Activated T-helper 2 cell treated with anti-CD3 and anti-CD28 coated beads, Interferon-gamma antibody, Interleukin-2, Interleukin-4, amounts not matched to agents 10 μg/mL and 5 μg/mL and 100 μg/mL, durations not matched to agents 14 hours and 24 hours and 36 hours (primary cell): ENCODE data around the gene CCDC183. TPM values are rescaled to one million over a fixed set of nuclear protein-coding genes. Genes with fewer than 3 reads are reported as not detected.

Source experiments
- DNase-seq: peaks from one replicate; pipeline ENCODE4 v3.0.0; 2021; ENCODE audit warnings: low spot score
- H3K27ac Mint-ChIP-seq: one replicate; pipeline ENCODE4 v1.8.0; 2021; ENCODE audit warnings: mixed read lengths
- H3K27me3 Mint-ChIP-seq: one replicate; pipeline ENCODE4 v1.8.0; 2021; ENCODE audit warnings: low read depth, mixed read lengths
- H3K36me3 Mint-ChIP-seq: one replicate; pipeline ENCODE4 v1.8.0; 2021; ENCODE audit warnings: low read depth, mixed read lengths
- H3K4me1 Mint-ChIP-seq: one replicate; pipeline ENCODE4 v1.8.0; 2021; ENCODE audit warnings: low read depth, mixed read lengths
- H3K4me3 Mint-ChIP-seq: one replicate; pipeline ENCODE4 v1.8.0; 2021; ENCODE audit warnings: low read depth, mild to moderate bottlenecking, moderate library complexity, mixed read lengths
- H3K9me3 Mint-ChIP-seq: one replicate; pipeline ENCODE4 v1.8.0; 2021; ENCODE audit warnings: mixed read lengths
- intact Hi-C: fragments of 100-400 bp; cut with micrococcal nuclease; formaldehyde crosslinking; loops from one replicate; pipeline ENCODE4 v1.15.1; 2023
- total RNA-seq: library from RNA; stranded (reverse); gene quantifications from 2 replicates; pipeline ENCODE4 v1.2.3, GENCODE V29; 2022

Gene CCDC183
- total RNA-seq, 1 donor from 2014 or later, result not detected

GRCh38 chr9:136853596-136854112, 57.5 kb downstream of the CCDC183 start:
- H3K36me3 Mint-ChIP-seq, result peaks cover 14% of the 10 kb centered on the region
- DNase-seq, result no peak
- intact Hi-C loops, result no loop called here
- H3K27ac Mint-ChIP-seq, result no peak overlapping the region
- no peak overlapping the region for H3K4me3 Mint-ChIP-seq
- H3K27me3 Mint-ChIP-seq, result no peaks in the 10 kb centered on the region
- peaks cover 1% of the 10 kb centered on the region for H3K4me1 Mint-ChIP-seq
- H3K9me3 Mint-ChIP-seq, result no peaks in the 10 kb centered on the region

DNA sequence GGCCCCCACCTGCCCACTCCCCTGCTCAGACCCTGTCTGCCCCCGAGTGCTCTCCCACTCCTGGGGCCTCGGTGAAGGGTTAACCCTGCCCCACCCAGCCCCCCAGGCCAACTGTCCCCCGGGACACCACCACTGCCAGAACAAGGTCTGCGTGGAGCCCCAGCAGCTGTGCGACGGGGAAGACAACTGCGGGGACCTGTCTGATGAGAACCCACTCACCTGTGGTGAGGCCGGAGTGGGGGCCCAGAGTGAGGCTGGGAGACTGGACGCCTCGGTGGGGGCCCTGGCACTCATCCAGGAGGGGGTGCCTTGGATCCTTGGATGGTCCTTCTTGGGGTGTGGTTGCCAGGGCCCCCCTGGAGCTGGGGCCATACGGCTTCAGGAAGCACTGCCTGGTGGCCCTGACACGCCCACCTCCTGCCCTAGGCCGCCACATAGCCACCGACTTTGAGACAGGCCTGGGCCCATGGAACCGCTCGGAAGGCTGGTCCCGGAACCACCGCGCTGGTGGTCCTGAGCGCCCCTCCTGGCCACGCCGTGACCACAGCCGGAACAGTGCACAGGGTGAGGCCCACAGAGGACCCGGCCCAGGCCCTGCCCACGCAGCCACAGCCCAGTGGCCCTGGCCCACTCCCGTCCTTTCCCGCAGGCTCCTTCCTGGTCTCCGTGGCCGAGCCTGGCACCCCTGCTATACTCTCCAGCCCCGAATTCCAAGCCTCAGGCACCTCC, 58.1 kb downstream of the CCDC183 start:
- Mint-ChIP-seq H3K27ac (no peak overlapping the region), H3K36me3 (peaks cover 14% of the 10 kb centered on the region)

DNA sequence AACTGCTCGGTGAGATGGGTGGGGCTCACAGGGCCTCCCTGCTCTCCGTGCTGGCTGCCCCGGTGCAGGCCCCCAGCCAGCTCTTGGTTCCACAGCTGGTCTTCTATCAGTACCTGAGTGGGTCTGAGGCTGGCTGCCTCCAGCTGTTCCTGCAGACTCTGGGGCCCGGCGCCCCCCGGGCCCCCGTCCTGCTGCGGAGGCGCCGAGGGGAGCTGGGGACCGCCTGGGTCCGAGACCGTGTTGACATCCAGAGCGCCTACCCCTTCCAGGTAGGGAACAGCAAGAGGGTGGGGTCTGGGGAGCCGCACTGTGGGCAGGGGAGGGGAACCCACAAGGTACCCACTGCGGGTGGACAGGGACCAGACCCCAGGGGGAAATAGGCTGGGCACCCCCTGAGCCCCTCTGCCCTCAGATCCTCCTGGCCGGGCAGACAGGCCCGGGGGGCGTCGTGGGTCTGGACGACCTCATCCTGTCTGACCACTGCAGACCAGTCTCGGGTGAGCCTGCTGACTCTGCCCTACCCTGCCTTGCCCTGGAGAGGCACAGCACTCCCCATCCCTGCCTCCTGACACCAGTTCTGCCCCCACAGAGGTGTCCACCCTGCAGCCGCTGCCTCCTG, 58.8 kb downstream of the CCDC183 start:
- no peak for DNase-seq
- peaks cover 14% of the 10 kb centered on the region for H3K36me3 Mint-ChIP-seq
- H3K4me1 Mint-ChIP-seq, result peaks cover 1% of the 10 kb centered on the region
- no peak overlapping the region for H3K27ac Mint-ChIP-seq
- intact Hi-C loops, result no loop called here
- no peak overlapping the region for H3K4me3 Mint-ChIP-seq
- H3K27me3 Mint-ChIP-seq, result no peaks in the 10 kb centered on the region
- H3K9me3 Mint-ChIP-seq, result no peaks in the 10 kb centered on the region

More for the DNA sequence above, 58.1 kb downstream of the CCDC183 start:
- H3K27me3 Mint-ChIP-seq, result no peaks in the 10 kb centered on the region
- H3K4me1 Mint-ChIP-seq, result peaks cover 1% of the 10 kb centered on the region
- no peaks in the 10 kb centered on the region for H3K9me3 Mint-ChIP-seq
- DNase-seq, result no peak
- intact Hi-C loops, result no loop called here
- H3K4me3 Mint-ChIP-seq, result no peak overlapping the region

GRCh38 chr9:136855461-136856078, 59.4 kb downstream of the CCDC183 start:
- no peaks in the 10 kb centered on the region for H3K4me1 Mint-ChIP-seq
- no peak overlapping the region for H3K4me3 Mint-ChIP-seq
- DNase-seq, result no peak
- H3K27ac Mint-ChIP-seq, result no peak overlapping the region
- intact Hi-C loops, result no loop called here
- H3K27me3 Mint-ChIP-seq, result no peaks in the 10 kb centered on the region
- peaks cover 15% of the 10 kb centered on the region for H3K36me3 Mint-ChIP-seq
- H3K9me3 Mint-ChIP-seq, result no peaks in the 10 kb centered on the region

DNA sequence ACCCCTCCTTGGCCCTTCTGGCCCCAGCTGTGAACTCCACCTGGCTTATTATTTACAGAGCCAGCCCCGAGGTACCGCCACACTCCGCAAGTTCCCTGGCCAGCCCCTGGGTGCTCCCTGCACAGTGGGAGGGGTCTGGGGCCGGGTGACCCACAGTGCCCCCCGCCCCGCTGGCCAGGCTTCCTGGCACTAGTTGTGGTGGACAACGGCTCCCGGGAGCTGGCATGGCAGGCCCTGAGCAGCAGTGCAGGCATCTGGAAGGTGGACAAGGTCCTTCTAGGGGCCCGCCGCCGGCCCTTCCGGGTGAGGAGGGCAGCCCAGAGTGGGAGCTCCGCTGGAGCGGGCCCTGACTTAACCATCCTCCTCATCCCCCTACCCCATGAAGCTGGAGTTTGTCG, 59.9 kb downstream of the CCDC183 start:
- Mint-ChIP-seq H3K9me3 (no peaks in the 10 kb centered on the region), H3K4me3 (no peak overlapping the region), H3K36me3 (peaks cover 11% of the 10 kb centered on the region), H3K4me1 (no peaks in the 10 kb centered on the region), H3K27ac (no peak overlapping the region), H3K27me3 (no peaks in the 10 kb centered on the region)
- DNase-seq, result no peak
- intact Hi-C loops, result no loop called here

- H3K9me3 Mint-ChIP-seq, result no peaks in the 10 kb centered on the region
- DNase-seq, result no peak
- no peaks in the 10 kb centered on the region for H3K27me3 Mint-ChIP-seq
- intact Hi-C loops, result no loop called here
- H3K4me3 Mint-ChIP-seq, result no peak overlapping the region
- peaks cover 6% of the 10 kb centered on the region for H3K36me3 Mint-ChIP-seq
- H3K27ac Mint-ChIP-seq, result no peak overlapping the region
- H3K4me1 Mint-ChIP-seq, result no peaks in the 10 kb centered on the region
These were observed 60.5 kb downstream of the CCDC183 start for GRCh38 chr9:136856541-136857141.

GRCh38 chr9:136857166-136857565, 61.0 kb downstream of the CCDC183 start:
- no peaks in the 10 kb centered on the region for H3K9me3 Mint-ChIP-seq
- intact Hi-C loops, result no loop called here
- DNase-seq, result no peak
- no peaks in the 10 kb centered on the region for H3K4me1 Mint-ChIP-seq
- H3K27ac Mint-ChIP-seq, result no peak overlapping the region
- no peaks in the 10 kb centered on the region for H3K27me3 Mint-ChIP-seq
- no peak overlapping the region for H3K4me3 Mint-ChIP-seq
- peaks cover 9% of the 10 kb centered on the region for H3K36me3 Mint-ChIP-seq

Other genes starting within 250 kb of the CCDC183 start
- 2.6 and 2.8 TPM in 2 replicates for gene EGFL7, start 133.4 kb upstream of the CCDC183 start, total RNA-seq
- 38.3 and 40.5 TPM in 2 replicates for gene AGPAT2, start 108.9 kb upstream of the CCDC183 start, total RNA-seq
- gene DIPK1B, start 83.8 kb upstream of the CCDC183 start, total RNA-seq, result 3.1 and 3.4 TPM in 2 replicates
- 1.2 and 1.7 TPM in 2 replicates for gene LCN10, start 53.4 kb upstream of the CCDC183 start, total RNA-seq
- not detected in 2 replicates for gene LCN6, start 47.8 kb upstream of the CCDC183 start, total RNA-seq
- gene LCN8, start 38.1 kb upstream of the CCDC183 start, total RNA-seq, result not detected in 2 replicates
- not detected in 2 replicates for gene LCN15, start 31.8 kb upstream of the CCDC183 start, total RNA-seq
- gene TMEM141, start 5.0 kb upstream of the CCDC183 start, total RNA-seq, result 34.4 and 34.7 TPM in 2 replicates
- 108 and 111 TPM in 2 replicates for gene RABL6, start 11.6 kb downstream of the CCDC183 start, total RNA-seq
- 5.0 and 5.1 TPM in 2 replicates for gene AJM1, start 46.1 kb downstream of the CCDC183 start, total RNA-seq
- gene PHPT1, start 53.1 kb downstream of the CCDC183 start, total RNA-seq, result 127 and 133 TPM in 2 replicates
- gene MAMDC4, start 56.0 kb downstream of the CCDC183 start, total RNA-seq, result 19.0 and 21.0 TPM in 2 replicates
- gene EDF1, start 70.0 kb downstream of the CCDC183 start, total RNA-seq, result 381 and 410 TPM in 2 replicates
- 59.5 and 60.4 TPM in 2 replicates for gene TRAF2, start 90.2 kb downstream of the CCDC183 start, total RNA-seq
- 94.4 and 95.9 TPM in 2 replicates for gene FBXW5, start 148.4 kb downstream of the CCDC183 start, total RNA-seq
- 0.76 and 0.89 TPM in 2 replicates for gene C8G, start 148.9 kb downstream of the CCDC183 start, total RNA-seq
- gene LCN12, start 155.9 kb downstream of the CCDC183 start, total RNA-seq, result 2.0 and 2.1 TPM in 2 replicates
- gene PTGDS, start 181.2 kb downstream of the CCDC183 start, total RNA-seq, result not detected in 2 replicates
- not detected in 2 replicates for gene LCNL1, start 186.7 kb downstream of the CCDC183 start, total RNA-seq
- 60.5 and 72.6 TPM in 2 replicates for gene PAXX, start 196.1 kb downstream of the CCDC183 start, total RNA-seq
- gene CLIC3, start 200.2 kb downstream of the CCDC183 start, total RNA-seq, result not detected in 2 replicates
- gene ABCA2, start 231.9 kb downstream of the CCDC183 start, total RNA-seq, result 27.4 and 31.4 TPM in 2 replicates
- gene FUT7, start 235.8 kb downstream of the CCDC183 start, total RNA-seq, result 0.21 TPM in 1 of 2 replicates, not detected in the other
- 32.7 and 36.0 TPM in 2 replicates for gene NPDC1, start 249.8 kb downstream of the CCDC183 start, total RNA-seq